Mesenchymal stem cell (in vitro differentiated cells and primary cell): ENCODE measurements around the gene C2orf42.
"Not testable (repeated sequence)": the region's sequence is repeated elsewhere in the genome, so short reads cannot be mapped to it uniquely, and the experiment has no call there.

Source experiments
- DNase-seq: peaks from one replicate; pipeline ENCODE4 v3.0.0-alpha.2; 2013
- H2AFZ ChIP-seq: one replicate; pipeline ENCODE4 v1.6.1; 2013; ENCODE audit warnings: low read depth, mild to moderate bottlenecking, control low read depth, inconsistent platforms, low read length, moderate library complexity
- H2AK5ac ChIP-seq: 2 replicates; pipeline ENCODE4 v1.6.1; 2013; ENCODE audit warnings: low read length, moderate library complexity, mild to moderate bottlenecking, inconsistent platforms; ENCODE audit not compliant: severe bottlenecking
- H2BK120ac ChIP-seq: one replicate; pipeline ENCODE4 v1.6.1; 2013; ENCODE audit warnings: low read depth, mild to moderate bottlenecking, inconsistent platforms, low read length, moderate library complexity
- H2BK12ac ChIP-seq, 2 experiments: one replicate each; pipeline ENCODE4 v1.6.1; 2013; ENCODE audit warnings: inconsistent platforms in 2 of 2, low read length in 2 of 2, mild to moderate bottlenecking in 2 of 2, moderate library complexity in 2 of 2, control low read depth in 1 of 2
- H2BK15ac ChIP-seq: one replicate; pipeline ENCODE4 v1.6.1; 2013; ENCODE audit warnings: mild to moderate bottlenecking, low read depth, inconsistent platforms; ENCODE audit not compliant: poor library complexity, severe bottlenecking
- H2BK5ac ChIP-seq: 2 replicates; pipeline ENCODE4 v1.6.1; 2013; ENCODE audit warnings: low read depth, mild to moderate bottlenecking, low read length, control low read depth, inconsistent platforms; ENCODE audit not compliant: poor library complexity, severe bottlenecking
- H3K14ac ChIP-seq, 2 experiments: one replicate each; pipeline ENCODE4 v1.6.1; 2013; ENCODE audit warnings: inconsistent platforms in 2 of 2, low read length in 2 of 2, control low read depth in 1 of 2, mild to moderate bottlenecking in 1 of 2, moderate library complexity in 1 of 2
- H3K18ac ChIP-seq, 2 experiments: one replicate each; pipeline ENCODE4 v1.6.1; 2013; ENCODE audit warnings: inconsistent platforms in 2 of 2, low read length in 2 of 2, control low read depth in 1 of 2, low read depth in 1 of 2, mild to moderate bottlenecking in 1 of 2
- H3K23ac ChIP-seq, 2 experiments: one replicate each; pipeline ENCODE4 v1.6.1; 2013; ENCODE audit warnings: inconsistent platforms in 2 of 2, low read length in 2 of 2, mild to moderate bottlenecking in 2 of 2, moderate library complexity in 2 of 2, control low read depth in 1 of 2
- H3K27ac ChIP-seq: 2 replicates; pipeline ENCODE4 v1.5.1; 2013; ENCODE audit warnings: mild to moderate bottlenecking, moderate library complexity, low read length, control low read depth, inconsistent platforms; ENCODE audit not compliant: poor library complexity, severe bottlenecking
- H3K27me3 ChIP-seq, 2 experiments: 2 replicates each; pipeline versions ENCODE4 v1.6.1 to v1.7.0; 2013; ENCODE audit warnings: low read length in 2 of 2, mild to moderate bottlenecking in 2 of 2, moderate library complexity in 2 of 2, control low read depth in 1 of 2, inconsistent platforms in 1 of 2; ENCODE audit not compliant: control insufficient read depth in 1 of 2, insufficient read depth in 1 of 2
- H3K36me3 ChIP-seq, 2 experiments: 2 replicates each; pipeline versions ENCODE4 v1.6.1 to v1.7.0; 2013; ENCODE audit warnings: low read length in 2 of 2, control low read depth in 1 of 2, inconsistent platforms in 1 of 2, low read depth in 1 of 2, mild to moderate bottlenecking in 1 of 2; ENCODE audit not compliant: insufficient read depth in 2 of 2, control insufficient read depth in 1 of 2
- H3K4ac ChIP-seq, 2 experiments: one replicate each; pipeline ENCODE4 v1.6.1; 2013; ENCODE audit warnings: inconsistent platforms in 2 of 2, low read length in 2 of 2, mild to moderate bottlenecking in 2 of 2, moderate library complexity in 2 of 2, control low read depth in 1 of 2, low read depth in 1 of 2
- H3K4me1 ChIP-seq: 2 replicates; pipeline ENCODE4 v1.6.1; 2013; ENCODE audit warnings: low read depth, low read length, control low read depth; ENCODE audit not compliant: control insufficient read depth, insufficient read depth
- H3K4me2 ChIP-seq: 2 replicates; pipeline ENCODE4 v1.6.1; 2013; ENCODE audit warnings: low read length, mild to moderate bottlenecking, inconsistent platforms; ENCODE audit not compliant: poor library complexity, severe bottlenecking
- H3K4me3 ChIP-seq, 2 experiments: 2 replicates each; pipeline versions ENCODE4 v1.5.1 to v1.7.0; 2013; ENCODE audit warnings: low read length in 2 of 2, mild to moderate bottlenecking in 2 of 2, control low read depth in 1 of 2, low read depth in 1 of 2; ENCODE audit not compliant: insufficient read depth in 1 of 2
- H3K79me1 ChIP-seq: replicated peaks from 2 replicates; pipeline ENCODE4 v1.6.1; 2013; ENCODE audit warnings: mild to moderate bottlenecking, control low read depth, low read length, inconsistent platforms; ENCODE audit not compliant: poor library complexity, severe bottlenecking
- H3K9ac ChIP-seq: 2 replicates; pipeline ENCODE4 v1.7.0; 2013; ENCODE audit warnings: mild to moderate bottlenecking, low read length, moderate library complexity
- H3K9me3 ChIP-seq: 2 replicates; pipeline ENCODE4 v1.7.0; 2013; ENCODE audit warnings: mild to moderate bottlenecking, low read length; ENCODE audit not compliant: control insufficient read depth
- H4K8ac ChIP-seq: one replicate; pipeline ENCODE4 v1.6.1; 2013; ENCODE audit warnings: inconsistent platforms, mild to moderate bottlenecking, low read length, moderate library complexity
- H4K91ac ChIP-seq: one replicate; pipeline ENCODE4 v1.6.1; 2013; ENCODE audit warnings: mild to moderate bottlenecking, low read length, inconsistent platforms
- whole genome bisulfite sequencing: methylation state at CpG from one replicate; pipeline ENCODE4 v1.1.7; 2013; ENCODE audit warnings: mixed read lengths; 5-methylcytosine and 5-hydroxymethylcytosine counted together

C2orf42 gene

GRCh38 chr2:70181363-70181956 lies 9.4 kb downstream of the C2orf42 start:
- H2AK5ac ChIP-seq, result no peak overlapping the region

GRCh38 chr2:70173520-70173919 lies 17.3 kb downstream of the C2orf42 start:
- Histone ChIP-seq H3K27ac (no peak overlapping the region), H4K91ac (no peak overlapping the region), H3K9me3 (no peaks in the 10 kb centered on the region), H3K4me3 (no peak overlapping the region), H2BK12ac (no peak overlapping the region), H3K36me3 (peaks cover 14 to 71% of the 10 kb centered on the region in 2 experiments), H3K23ac (no peak overlapping the region), H3K79me1 (peaks cover 2% of the 10 kb centered on the region), H3K9ac (no peak overlapping the region), H2AK5ac (no peak overlapping the region), H3K18ac (no peak overlapping the region), H4K8ac (no peak overlapping the region), H2AFZ (no peak overlapping the region), H3K4me1 (no peaks in the 10 kb centered on the region), H3K4ac (no peak overlapping the region), H2BK15ac (no peak overlapping the region), H3K27me3 (no peaks in the 10 kb centered on the region), H3K14ac (no peak overlapping the region), H3K4me2 (no peak overlapping the region), H2BK120ac (no peak overlapping the region), H2BK5ac (no peak overlapping the region)
- 89% methylated on average over 6 of the region's 8 CpGs for WGBS
- peak; percentile 10 for DNase-seq

More at GRCh38 chr2:70181363-70181956, 9.4 kb downstream of the C2orf42 start:
- Histone ChIP-seq H4K91ac (no peak overlapping the region), H3K4me1 (peaks cover 6% of the 10 kb centered on the region), H3K4ac (no peak overlapping the region), H3K79me1 (peaks cover 7% of the 10 kb centered on the region), H2BK120ac (no peak overlapping the region), H2BK5ac (no peak overlapping the region), H3K27ac (peak overlapping the region; percentile 21), H3K14ac (no peak overlapping the region), H3K9me3 (no peaks in the 10 kb centered on the region), H4K8ac (no peak overlapping the region), H3K23ac (no peak overlapping the region), H3K27me3 (no peaks in the 10 kb centered on the region), H3K4me3 (no peak overlapping the region), H3K36me3 (peaks cover 8 to 47% of the 10 kb centered on the region in 2 experiments), H3K4me2 (no peak overlapping the region), H3K9ac (no peak overlapping the region), H2BK15ac (no peak overlapping the region), H3K18ac (no peak overlapping the region), H2BK12ac (no peak overlapping the region), H2AFZ (no peak overlapping the region)
- 96% methylated on average over 16 of the region's 16 CpGs for WGBS
- DNase-seq, result no peak

DNA sequence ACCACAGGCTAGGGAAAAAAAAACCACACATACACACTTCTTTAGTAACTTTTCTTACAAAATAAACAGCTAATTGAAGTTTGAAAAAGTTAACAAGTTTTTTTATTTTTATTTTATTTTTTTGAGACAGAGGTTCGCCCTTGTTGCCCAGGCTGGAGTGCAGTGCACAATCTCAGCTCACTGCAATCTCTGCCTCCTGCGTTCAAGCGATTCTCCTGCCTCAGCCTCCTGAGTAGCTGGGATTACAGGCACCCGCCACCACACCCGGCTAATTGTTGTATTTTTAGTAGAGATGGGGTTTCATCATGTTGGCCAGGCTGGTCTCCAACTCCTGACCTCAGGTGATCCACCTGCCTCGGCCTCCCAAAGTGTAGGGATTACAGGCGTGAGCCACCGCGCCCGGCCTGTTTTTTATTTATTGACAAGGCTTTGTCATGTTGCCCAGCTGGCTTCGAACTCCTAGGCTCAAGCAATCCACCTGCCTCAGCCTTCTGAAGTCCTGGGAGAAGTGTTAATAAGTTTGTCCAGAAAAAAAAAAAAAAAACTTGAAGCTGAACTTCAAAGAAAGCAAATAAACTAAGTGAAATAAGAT lies 21.1 kb downstream of the C2orf42 start:
- H3K18ac ChIP-seq, H3K23ac ChIP-seq, H3K9me3 ChIP-seq, H4K8ac ChIP-seq, H3K4ac ChIP-seq, H2AK5ac ChIP-seq, H2AFZ ChIP-seq, H2BK120ac ChIP-seq, H3K4me2 ChIP-seq, DNase-seq, H2BK15ac ChIP-seq, H3K27ac ChIP-seq, H2BK5ac ChIP-seq, H3K79me1 ChIP-seq, H3K14ac ChIP-seq, H4K91ac ChIP-seq, H3K27me3 ChIP-seq, H2BK12ac ChIP-seq, H3K4me1 ChIP-seq, H3K9ac ChIP-seq, H3K4me3 ChIP-seq: not testable (repeated sequence)
- 98% methylated on average over 11 of the region's 11 CpGs for WGBS
- peaks cover 25 to 62% of the 10 kb centered on the region in 2 experiments for H3K36me3 ChIP-seq

DNA sequence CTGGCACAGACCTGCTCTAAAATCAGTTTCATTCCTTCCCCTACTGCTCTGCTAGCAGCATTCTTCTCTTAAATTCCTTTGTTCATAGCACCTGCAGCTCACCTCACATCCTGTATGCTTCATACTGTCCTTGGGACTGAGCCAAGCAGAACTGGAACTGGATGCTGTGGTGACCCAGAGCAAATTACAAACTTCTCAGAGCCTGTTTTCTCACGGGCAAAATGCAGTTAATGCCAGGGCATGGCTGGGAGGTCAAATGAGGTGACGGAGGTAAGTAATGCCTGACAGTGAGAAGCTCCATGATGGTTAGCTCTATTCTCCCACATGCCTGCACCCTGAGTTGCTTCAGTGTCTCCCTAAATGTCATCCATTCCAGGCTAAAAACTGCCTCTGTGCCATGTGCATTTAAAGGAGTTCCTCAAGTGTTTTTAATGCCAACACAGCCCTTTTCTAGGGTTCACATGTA lies 29.7 kb downstream of the C2orf42 start:
- DNase-seq, result no peak
- Histone ChIP-seq H3K14ac (no peak overlapping the region), H3K79me1 (no peaks in the 10 kb centered on the region), H2BK120ac (no peak overlapping the region), H2AFZ (no peak overlapping the region), H3K4me1 (no peaks in the 10 kb centered on the region), H3K4me3 (no peak overlapping the region), H3K36me3 (peaks cover 24 to 35% of the 10 kb centered on the region in 2 experiments), H3K27me3 (no peaks in the 10 kb centered on the region), H2AK5ac (no peak overlapping the region), H3K23ac (no peak overlapping the region), H2BK5ac (no peak overlapping the region), H4K91ac (no peak overlapping the region), H3K4ac (no peak overlapping the region), H2BK15ac (no peak overlapping the region), H3K27ac (no peak overlapping the region), H3K9me3 (no peaks in the 10 kb centered on the region), H3K9ac (no peak overlapping the region), H4K8ac (no peak overlapping the region), H3K4me2 (no peak overlapping the region), H3K18ac (no peak overlapping the region), H2BK12ac (no peak overlapping the region)
- WGBS, result 96% methylated on average over 2 of the region's 2 CpGs
